ENCODE measurements around the gene BRD9.

BRD9 gene

DNA sequence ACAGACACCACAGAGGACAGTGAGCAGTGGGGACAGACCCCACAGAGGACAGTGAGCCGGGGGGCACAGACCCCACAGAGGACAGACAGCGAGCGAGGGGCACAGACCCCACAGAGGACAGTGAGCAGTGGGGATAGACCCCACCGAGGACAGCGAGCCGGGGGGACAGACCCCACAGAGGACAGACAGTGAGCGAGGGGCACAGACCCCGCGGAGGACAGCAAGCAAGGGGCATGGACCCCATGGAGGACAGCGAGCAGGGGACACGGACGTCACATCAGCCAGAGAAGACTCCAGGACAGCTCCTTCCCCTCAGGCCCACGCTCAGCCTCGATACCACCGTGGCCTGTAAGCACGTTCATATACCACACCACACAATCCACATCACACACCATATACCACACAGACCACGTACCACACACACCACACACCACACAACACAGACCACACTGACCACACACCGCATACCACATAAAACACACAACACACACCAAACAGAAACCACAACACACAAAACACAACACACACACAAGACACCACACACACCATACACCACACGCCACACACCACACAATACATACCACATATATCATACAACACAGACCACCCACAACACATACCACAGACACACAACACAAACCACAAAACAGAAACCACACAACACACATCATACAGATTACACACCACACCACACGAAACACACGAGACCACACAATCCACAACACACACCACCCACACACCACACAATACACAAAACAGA lies 36.6 kb downstream of the BRD9 start:
- no peaks in the 10 kb centered on the region for H3K9me3 ChIP-seq (ENCODE audit: control insufficient read depth, insufficient read depth, low read depth, low read length)
- H3K4me3 ChIP-seq (ENCODE audit: low read depth, low read length) = no peak overlapping the region
- no peaks in the 10 kb centered on the region for H3K4me1 ChIP-seq (ENCODE audit: control insufficient read depth, insufficient read depth, low read length)
- ChIA-PET POLR2A (interaction anchor here (0.6 kb wide), 1 partner anchor 382 kb away, joined by 6 read pairs; no protein-coding TSS in a partner anchor), CTCF (no interaction called here)
- no peak overlapping the region for H3K27ac ChIP-seq (ENCODE audit: extremely low read depth, low read depth, low read length)
- peaks cover 0 to 8% of the 10 kb centered on the region in 2 experiments; a peak in 2 of 3 replicates for H3K36me3 ChIP-seq (ENCODE audit: control insufficient read depth in 2 of 2, insufficient read depth in 1 of 2, low read length in 2 of 2)
- TF ChIP-seq ZBTB20 (tag by site-specific recombination; IDR thresholded peaks at IDR 0.05) = peak; percentile 16; the same call in 1 of the 2 replicates
- TF ChIP-seq ZNF521 (tag by site-specific recombination; IDR thresholded peaks at IDR 0.05) = 0 out of 2 replicates have a peak, but pooled peaks have one; percentile 85
- TF ChIP-seq ZNF391 (tag by site-specific recombination; IDR thresholded peaks at IDR 0.05; ENCODE audit: borderline replicate concordance, low read depth) = peak; percentile 7
- no peak for TF ChIP-seq ZNF433 (tag by site-specific recombination; IDR thresholded peaks at IDR 0.05; ENCODE audit: low read depth)
- 0 out of 2 replicates have a peak, but pooled peaks have one; percentile 34 for TF ChIP-seq ZNF629 (tag by site-specific recombination; IDR thresholded peaks at IDR 0.05)
- TF ChIP-seq ZBTB7A (tag by site-specific recombination; IDR thresholded peaks at IDR 0.05; ENCODE audit: low read depth) = peak; percentile 95
- TF ChIP-seq GLIS2 (tag by site-specific recombination; IDR thresholded peaks at IDR 0.05) = peak; percentile 60
- TF ChIP-seq ZNF211 (tag by site-specific recombination; IDR thresholded peaks at IDR 0.05; ENCODE audit: low read depth) = peak; percentile 98
- TF ChIP-seq ZNF639 (tag by site-specific recombination; IDR thresholded peaks at IDR 0.05) = peak; percentile 64; the same call in 1 of the 2 replicates
- TF ChIP-seq BCL11A (tag by site-specific recombination; IDR thresholded peaks at IDR 0.05; ENCODE audit: low read depth) = 0 out of 2 replicates have a peak, but pooled peaks have one; percentile 34
- TF ChIP-seq KLF8 (tag by site-specific recombination; IDR thresholded peaks at IDR 0.05) = 0 out of 2 replicates have a peak, but pooled peaks have one; percentile 15
- TF ChIP-seq, protein P1, sequence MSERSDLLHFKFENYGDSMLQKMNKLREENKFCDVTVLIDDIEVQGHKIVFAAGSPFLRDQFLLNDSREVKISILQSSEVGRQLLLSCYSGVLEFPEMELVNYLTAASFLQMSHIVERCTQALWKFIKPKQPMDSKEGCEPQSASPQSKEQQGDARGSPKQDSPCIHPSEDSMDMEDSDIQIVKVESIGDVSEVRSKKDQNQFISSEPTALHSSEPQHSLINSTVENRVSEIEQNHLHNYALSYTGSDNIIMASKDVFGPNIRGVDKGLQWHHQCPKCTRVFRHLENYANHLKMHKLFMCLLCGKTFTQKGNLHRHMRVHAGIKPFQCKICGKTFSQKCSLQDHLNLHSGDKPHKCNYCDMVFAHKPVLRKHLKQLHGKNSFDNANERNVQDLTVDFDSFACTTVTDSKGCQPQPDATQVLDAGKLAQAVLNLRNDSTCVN (tag by site-specific recombination; optimal IDR thresholded peaks at IDR 0.05) = peak; percentile 13
- TF ChIP-seq ZBTB10 (tag by site-specific recombination; IDR thresholded peaks at IDR 0.05) = 0 out of 2 replicates have a peak, but pooled peaks have one; percentile 48
- no peak for TF ChIP-seq ZNF529 (tag by site-specific recombination; IDR thresholded peaks at IDR 0.05; ENCODE audit: insufficient replicate concordance)
- TF ChIP-seq ZNF544 (tag by site-specific recombination; IDR thresholded peaks at IDR 0.05) = 0 out of 2 replicates have a peak, but pooled peaks have one; percentile 20
- no peak for TF ChIP-seq GLI4 (tag by site-specific recombination; IDR thresholded peaks at IDR 0.05)
- no peak for TF ChIP-seq ZNF114 (tag by site-specific recombination; IDR thresholded peaks at IDR 0.05)
- peak; percentile 43 for TF ChIP-seq ZNF501 (tag by site-specific recombination; IDR thresholded peaks at IDR 0.05)
- TF ChIP-seq ZNF2 (tag by site-specific recombination; IDR thresholded peaks at IDR 0.05) = peak; percentile 89
- TF ChIP-seq, protein P2, sequence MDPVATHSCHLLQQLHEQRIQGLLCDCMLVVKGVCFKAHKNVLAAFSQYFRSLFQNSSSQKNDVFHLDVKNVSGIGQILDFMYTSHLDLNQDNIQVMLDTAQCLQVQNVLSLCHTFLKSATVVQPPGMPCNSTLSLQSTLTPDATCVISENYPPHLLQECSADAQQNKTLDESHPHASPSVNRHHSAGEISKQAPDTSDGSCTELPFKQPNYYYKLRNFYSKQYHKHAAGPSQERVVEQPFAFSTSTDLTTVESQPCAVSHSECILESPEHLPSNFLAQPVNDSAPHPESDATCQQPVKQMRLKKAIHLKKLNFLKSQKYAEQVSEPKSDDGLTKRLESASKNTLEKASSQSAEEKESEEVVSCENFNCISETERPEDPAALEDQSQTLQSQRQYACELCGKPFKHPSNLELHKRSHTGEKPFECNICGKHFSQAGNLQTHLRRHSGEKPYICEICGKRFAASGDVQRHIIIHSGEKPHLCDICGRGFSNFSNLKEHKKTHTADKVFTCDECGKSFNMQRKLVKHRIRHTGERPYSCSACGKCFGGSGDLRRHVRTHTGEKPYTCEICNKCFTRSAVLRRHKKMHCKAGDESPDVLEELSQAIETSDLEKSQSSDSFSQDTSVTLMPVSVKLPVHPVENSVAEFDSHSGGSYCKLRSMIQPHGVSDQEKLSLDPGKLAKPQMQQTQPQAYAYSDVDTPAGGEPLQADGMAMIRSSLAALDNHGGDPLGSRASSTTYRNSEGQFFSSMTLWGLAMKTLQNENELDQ (tag by site-specific recombination; IDR thresholded peaks at IDR 0.05; ENCODE audit: low read depth) = no peak
- TF ChIP-seq, protein P3, sequence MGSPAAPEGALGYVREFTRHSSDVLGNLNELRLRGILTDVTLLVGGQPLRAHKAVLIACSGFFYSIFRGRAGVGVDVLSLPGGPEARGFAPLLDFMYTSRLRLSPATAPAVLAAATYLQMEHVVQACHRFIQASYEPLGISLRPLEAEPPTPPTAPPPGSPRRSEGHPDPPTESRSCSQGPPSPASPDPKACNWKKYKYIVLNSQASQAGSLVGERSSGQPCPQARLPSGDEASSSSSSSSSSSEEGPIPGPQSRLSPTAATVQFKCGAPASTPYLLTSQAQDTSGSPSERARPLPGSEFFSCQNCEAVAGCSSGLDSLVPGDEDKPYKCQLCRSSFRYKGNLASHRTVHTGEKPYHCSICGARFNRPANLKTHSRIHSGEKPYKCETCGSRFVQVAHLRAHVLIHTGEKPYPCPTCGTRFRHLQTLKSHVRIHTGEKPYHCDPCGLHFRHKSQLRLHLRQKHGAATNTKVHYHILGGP (tag by site-specific recombination; IDR thresholded peaks at IDR 0.05) = peak; percentile 51
- 0 out of 2 replicates have a peak, but pooled peaks have one; percentile 10 for TF ChIP-seq ZNF701 (tag by site-specific recombination; IDR thresholded peaks at IDR 0.05)
- peak; percentile 72; the same call in 1 of the 2 replicates for TF ChIP-seq ZNF571 (tag by site-specific recombination; IDR thresholded peaks at IDR 0.05)
- peak; percentile 87 for TF ChIP-seq ZNF600 (tag by site-specific recombination; IDR thresholded peaks at IDR 0.05)
